GM18858 (cell line): ENCODE results near the gene HRH2.
"Not testable (repeated sequence)": the region's sequence is repeated elsewhere in the genome, so short reads cannot be mapped to it uniquely, and the experiment has no call there.

ENCODE experiments used
- ATAC-seq: cut with Tn5 transposase; IDR thresholded peaks from one replicate; pipeline ENCODE4 v1.9.1; 2021; ENCODE audit not compliant: unreplicated experiment

HRH2 gene

GRCh38 chr5:175711472-175712312 is 53.8 kb downstream of the HRH2 start:
- ATAC-seq = no peak

GRCh38 chr5:175712313-175712680 is 54.4 kb downstream of the HRH2 start:
- ATAC-seq = no peak

- no peak for ATAC-seq
Observed at GRCh38 chr5:175712681-175713085, 54.8 kb downstream of the HRH2 start.

- no peak for ATAC-seq
Observed at GRCh38 chr5:175713930-175714329, 56.1 kb downstream of the HRH2 start.

GRCh38 chr5:175714479-175715085 is 56.7 kb downstream of the HRH2 start:
- ATAC-seq = no peak

GRCh38 chr5:175715627-175716522 is 58.0 kb downstream of the HRH2 start:
- no peak for ATAC-seq

- ATAC-seq = no peak
Observed at GRCh38 chr5:175717837-175718236, 60.0 kb downstream of the HRH2 start.

- no peak for ATAC-seq
Observed at GRCh38 chr5:175718401-175719108, 60.7 kb downstream of the HRH2 start.

GRCh38 chr5:175719109-175719432 is 61.2 kb downstream of the HRH2 start:
- not testable (repeated sequence) for ATAC-seq

GRCh38 chr5:175724314-175725275 is 66.7 kb downstream of the HRH2 start:
- ATAC-seq = no peak

- no peak for ATAC-seq
Observed at GRCh38 chr5:175728316-175728715, 70.4 kb downstream of the HRH2 start.

- no peak for ATAC-seq
Observed at GRCh38 chr5:175728885-175729828, 71.3 kb downstream of the HRH2 start.

- no peak for ATAC-seq
Observed at GRCh38 chr5:175729829-175730277, 72.0 kb downstream of the HRH2 start.

- no peak for ATAC-seq
Observed at GRCh38 chr5:175731172-175731571, 73.3 kb downstream of the HRH2 start.

- ATAC-seq = no peak
Observed at GRCh38 chr5:175731756-175732465, 74.0 kb downstream of the HRH2 start.

- ATAC-seq = no peak
Observed at GRCh38 chr5:175733017-175733416, 75.1 kb downstream of the HRH2 start.

GRCh38 chr5:175734016-175734415 is 76.1 kb downstream of the HRH2 start:
- ATAC-seq = no peak

- ATAC-seq = no peak
Observed at GRCh38 chr5:175734501-175734900, 76.6 kb downstream of the HRH2 start.
